OCI-LY1 (cell line): ENCODE measurements around the gene ZBTB20.

Experiments
- H2AFZ ChIP-seq: fragments of 200-600 bp; sonication (generic), shearing (Covaris generic); 2 replicates; pipeline ENCODE4 v1.6.0; 2014; ENCODE audit warnings: antibody characterized with exemption, mild to moderate bottlenecking, low read length
- H3F3A ChIP-seq: fragments of 200-600 bp; sonication (generic), shearing (Covaris generic); 2 replicates; pipeline ENCODE4 v1.6.0; 2014; ENCODE audit warnings: mild to moderate bottlenecking, antibody characterized with exemption, low read length, moderate library complexity; ENCODE audit not compliant: insufficient read depth
- H3K27ac ChIP-seq: fragments of 200-600 bp; sonication (generic); 2 replicates; pipeline ENCODE4 v1.5.1; 2014; ENCODE audit warnings: low read length, mixed run types, mild to moderate bottlenecking, low read depth; ENCODE audit not compliant: poor library complexity, severe bottlenecking
- H3K27me3 ChIP-seq: fragments of 200-600 bp; sonication (generic); 2 replicates; pipeline ENCODE4 v1.6.0; 2014; ENCODE audit warnings: antibody characterized with exemption, mild to moderate bottlenecking, low read length, moderate library complexity; ENCODE audit not compliant: insufficient read depth
- H3K36me3 ChIP-seq: fragments of 200-600 bp; sonication (generic); 2 replicates; pipeline ENCODE4 v1.6.1; 2014; ENCODE audit warnings: mild to moderate bottlenecking, antibody characterized with exemption, low read length, moderate library complexity, mixed read lengths; ENCODE audit not compliant: insufficient read depth
- H3K4me1 ChIP-seq: fragments of 200-600 bp; sonication (generic); 2 replicates; pipeline ENCODE4 v1.5.1; 2014; ENCODE audit warnings: mild to moderate bottlenecking, low read length, moderate library complexity; ENCODE audit not compliant: insufficient read depth, severe bottlenecking
- H3K4me2 ChIP-seq: fragments of 200-600 bp; sonication (generic), shearing (Covaris generic); 2 replicates; pipeline ENCODE4 v1.6.1; 2014; ENCODE audit warnings: low read length
- H3K4me3 ChIP-seq: fragments of 200-600 bp; sonication (generic); 2 replicates; pipeline ENCODE4 v1.5.1; 2014; ENCODE audit warnings: low read length, low read depth, mild to moderate bottlenecking, mixed read lengths; ENCODE audit not compliant: poor library complexity, severe bottlenecking
- H3K79me2 ChIP-seq: fragments of 200-600 bp; shearing (Covaris generic); 2 replicates; pipeline ENCODE4 v1.6.1; 2016; ENCODE audit warnings: mixed run types, low read length, mixed read lengths; ENCODE audit not compliant: insufficient read depth
- H3K9ac ChIP-seq: fragments of 200-600 bp; sonication (generic), shearing (Covaris generic); 2 replicates; pipeline ENCODE4 v1.6.1; 2014; ENCODE audit warnings: mild to moderate bottlenecking, low read length, mixed read lengths
- H3K9me2 ChIP-seq: fragments of 200-600 bp; sonication (generic), shearing (Covaris generic); 2 replicates; pipeline ENCODE4 v1.6.1; 2014; ENCODE audit warnings: low read depth, mild to moderate bottlenecking, low read length, mixed read lengths
- H3K9me3 ChIP-seq: fragments of 200-600 bp; shearing (Covaris generic); 2 replicates; pipeline ENCODE4 v1.6.1; 2014; ENCODE audit warnings: low read length, mixed read lengths
- H4K20me1 ChIP-seq: fragments of 200-600 bp; sonication (generic), shearing (Covaris generic); 2 replicates; pipeline ENCODE4 v1.6.0; 2016; ENCODE audit warnings: mild to moderate bottlenecking, low read length; ENCODE audit not compliant: insufficient read depth
- EZH2 ChIP-seq: fragments of 200-600 bp; sonication (generic), shearing (Covaris generic); IDR thresholded peaks from 2 replicates; pipeline ENCODE4 v1.8.0; 2017; ENCODE audit warnings: borderline replicate concordance, mixed run types, mild to moderate bottlenecking, antibody characterized with exemption, low read length, moderate library complexity, mixed read lengths
- TF ChIP-seq, protein P1 (sequence below): fragments of 200-600 bp; sonication (generic), shearing (Covaris generic); IDR thresholded peaks from 2 replicates; pipeline ENCODE4 v1.5.1; 2017; ENCODE audit warnings: mild to moderate bottlenecking, antibody characterized with exemption, low read length, moderate library complexity, mixed read lengths

Gene ZBTB20

GRCh38 chr3:114809668-114810413 lies 337.2 kb downstream of the ZBTB20 start:
- Histone ChIP-seq H3K4me2 (peak overlapping the region; percentile 44), H3K27ac (peak overlapping the region; percentile 45), H4K20me1 (no peaks in the 10 kb centered on the region), H3K36me3 (no peaks in the 10 kb centered on the region), H3K9ac (0 out of 2 replicates have a peak overlapping the region, but pooled peaks have one; percentile 6), H3F3A (no peaks in the 10 kb centered on the region), H2AFZ (no peak overlapping the region), H3K4me1 (peaks cover 21% of the 10 kb centered on the region), H3K9me3 (no peaks in the 10 kb centered on the region), H3K4me3 (peak overlapping the region; percentile 12), H3K79me2 (no peaks in the 10 kb centered on the region), H3K27me3 (no peaks in the 10 kb centered on the region), H3K9me2 (no peaks in the 10 kb centered on the region)
- TF ChIP-seq, protein P1, sequence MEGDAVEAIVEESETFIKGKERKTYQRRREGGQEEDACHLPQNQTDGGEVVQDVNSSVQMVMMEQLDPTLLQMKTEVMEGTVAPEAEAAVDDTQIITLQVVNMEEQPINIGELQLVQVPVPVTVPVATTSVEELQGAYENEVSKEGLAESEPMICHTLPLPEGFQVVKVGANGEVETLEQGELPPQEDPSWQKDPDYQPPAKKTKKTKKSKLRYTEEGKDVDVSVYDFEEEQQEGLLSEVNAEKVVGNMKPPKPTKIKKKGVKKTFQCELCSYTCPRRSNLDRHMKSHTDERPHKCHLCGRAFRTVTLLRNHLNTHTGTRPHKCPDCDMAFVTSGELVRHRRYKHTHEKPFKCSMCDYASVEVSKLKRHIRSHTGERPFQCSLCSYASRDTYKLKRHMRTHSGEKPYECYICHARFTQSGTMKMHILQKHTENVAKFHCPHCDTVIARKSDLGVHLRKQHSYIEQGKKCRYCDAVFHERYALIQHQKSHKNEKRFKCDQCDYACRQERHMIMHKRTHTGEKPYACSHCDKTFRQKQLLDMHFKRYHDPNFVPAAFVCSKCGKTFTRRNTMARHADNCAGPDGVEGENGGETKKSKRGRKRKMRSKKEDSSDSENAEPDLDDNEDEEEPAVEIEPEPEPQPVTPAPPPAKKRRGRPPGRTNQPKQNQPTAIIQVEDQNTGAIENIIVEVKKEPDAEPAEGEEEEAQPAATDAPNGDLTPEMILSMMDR = no peak
- TF ChIP-seq EZH2 = no peak

GRCh38 chr3:114804099-114804498 lies 343.0 kb downstream of the ZBTB20 start:
- no peaks in the 10 kb centered on the region; the same call in 1 of the 2 replicates for H3F3A ChIP-seq
- no peak overlapping the region for H3K27ac ChIP-seq
- peaks cover 20% of the 10 kb centered on the region for H3K4me1 ChIP-seq
- no peaks in the 10 kb centered on the region for H3K27me3 ChIP-seq
- no peak overlapping the region for H3K4me3 ChIP-seq
- no peaks in the 10 kb centered on the region for H4K20me1 ChIP-seq
- no peak overlapping the region for H3K9ac ChIP-seq
- H3K4me2 ChIP-seq = no peak overlapping the region
- H3K79me2 ChIP-seq = no peaks in the 10 kb centered on the region
- no peaks in the 10 kb centered on the region for H3K9me2 ChIP-seq
- TF ChIP-seq, protein P1 = no peak
- TF ChIP-seq EZH2 = no peak
- H3K9me3 ChIP-seq = no peaks in the 10 kb centered on the region
- H2AFZ ChIP-seq = no peak overlapping the region
- no peaks in the 10 kb centered on the region for H3K36me3 ChIP-seq

DNA sequence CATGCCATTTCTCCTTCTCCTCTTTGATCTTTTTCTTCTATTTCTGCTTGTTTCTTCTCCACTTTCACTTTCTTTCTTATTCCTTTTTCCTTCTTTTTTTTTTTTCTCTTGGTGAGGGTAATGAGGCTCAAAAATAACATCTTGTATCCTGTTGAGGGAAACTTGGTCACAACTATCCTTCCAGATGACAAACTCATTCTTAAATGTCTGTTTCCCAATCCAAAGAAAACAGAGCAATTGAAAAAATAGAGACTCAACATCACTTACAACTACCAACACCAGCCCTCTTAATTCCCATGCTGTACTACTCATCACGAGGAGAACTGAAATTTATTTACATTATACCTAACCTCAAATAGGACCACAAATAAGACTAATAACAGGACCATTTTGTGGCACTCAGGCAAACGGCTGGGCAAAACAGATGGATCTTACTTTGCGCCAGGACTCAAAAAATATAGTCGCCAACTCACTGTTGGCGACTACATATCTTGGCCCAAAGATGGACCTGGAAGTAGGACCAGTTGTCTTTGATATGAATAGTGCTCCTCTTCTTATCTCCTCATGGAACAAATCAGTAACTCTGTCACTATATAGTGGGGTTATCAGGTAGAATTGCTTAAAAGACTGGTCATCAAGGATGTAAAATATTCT lies 343.9 kb downstream of the ZBTB20 start:
- Histone ChIP-seq H3K36me3 (no peaks in the 10 kb centered on the region), H2AFZ (no peak overlapping the region), H3K4me2 (no peak overlapping the region), H3K9me3 (no peaks in the 10 kb centered on the region), H3K9ac (no peak overlapping the region), H3K4me3 (no peak overlapping the region), H4K20me1 (no peaks in the 10 kb centered on the region), H3F3A (no peaks in the 10 kb centered on the region; the same call in 1 of the 2 replicates), H3K27me3 (no peaks in the 10 kb centered on the region), H3K79me2 (no peaks in the 10 kb centered on the region), H3K27ac (no peak overlapping the region), H3K4me1 (peaks cover 14% of the 10 kb centered on the region), H3K9me2 (no peaks in the 10 kb centered on the region)
- TF ChIP-seq, protein P1 = no peak
- TF ChIP-seq EZH2 = no peak
